Stomach (tissue), 4 donors: ENCODE results near the gene LRP1.

ENCODE experiments used
- CTCF ChIP-seq, 7 experiments: fragments of 450-650 bp in 4 of 7; fragments of 200-600 bp in 3 of 7; sonication (generic) in 3 of 7; IDR thresholded peaks; one replicate each; pipeline ENCODE4 v1.5.1; 2016 to 2019; ENCODE audit warnings: antibody characterized with exemption in 7 of 7, control low read depth in 2 of 7, mild to moderate bottlenecking in 1 of 7
- EP300 ChIP-seq: sonication (generic); formaldehyde crosslinking; IDR thresholded peaks from one replicate; pipeline ENCODE4 v1.6.1; 2017; ENCODE audit warnings: antibody characterized with exemption
- POLR2A ChIP-seq, 4 donors: fragments of 450-650 bp; IDR thresholded peaks; one replicate each; pipeline ENCODE4 v1.6.1; 2016; ENCODE audit warnings: antibody characterized with exemption in 4 of 4, control low read depth in 2 of 4, mild to moderate bottlenecking in 1 of 4, moderate library complexity in 1 of 4

- no peak for TF ChIP-seq CTCF (IDR thresholded peaks at IDR 0.05)
- no peak for TF ChIP-seq POLR2A (IDR thresholded peaks at IDR 0.05)
- no peak for TF ChIP-seq EP300
Observed at GRCh38 chr12:57165741-57166140, 37.5 kb downstream of the LRP1 start.
